AG09319 (cell line): ENCODE results near the gene DIO3.

Experiments
- DNase-seq: peaks from one replicate; pipeline ENCODE4 v3.0.0-alpha.2; 2010; ENCODE audit warnings: low read depth; ENCODE audit errors: extremely low read depth
- TF ChIP-seq, protein P1 (sequence below): IDR thresholded peaks from 2 replicates; pipeline ENCODE4 v1.5.1; 2011; ENCODE audit warnings: low read depth, mild to moderate bottlenecking, inconsistent platforms, low read length, moderate library complexity

DIO3 gene

DNA sequence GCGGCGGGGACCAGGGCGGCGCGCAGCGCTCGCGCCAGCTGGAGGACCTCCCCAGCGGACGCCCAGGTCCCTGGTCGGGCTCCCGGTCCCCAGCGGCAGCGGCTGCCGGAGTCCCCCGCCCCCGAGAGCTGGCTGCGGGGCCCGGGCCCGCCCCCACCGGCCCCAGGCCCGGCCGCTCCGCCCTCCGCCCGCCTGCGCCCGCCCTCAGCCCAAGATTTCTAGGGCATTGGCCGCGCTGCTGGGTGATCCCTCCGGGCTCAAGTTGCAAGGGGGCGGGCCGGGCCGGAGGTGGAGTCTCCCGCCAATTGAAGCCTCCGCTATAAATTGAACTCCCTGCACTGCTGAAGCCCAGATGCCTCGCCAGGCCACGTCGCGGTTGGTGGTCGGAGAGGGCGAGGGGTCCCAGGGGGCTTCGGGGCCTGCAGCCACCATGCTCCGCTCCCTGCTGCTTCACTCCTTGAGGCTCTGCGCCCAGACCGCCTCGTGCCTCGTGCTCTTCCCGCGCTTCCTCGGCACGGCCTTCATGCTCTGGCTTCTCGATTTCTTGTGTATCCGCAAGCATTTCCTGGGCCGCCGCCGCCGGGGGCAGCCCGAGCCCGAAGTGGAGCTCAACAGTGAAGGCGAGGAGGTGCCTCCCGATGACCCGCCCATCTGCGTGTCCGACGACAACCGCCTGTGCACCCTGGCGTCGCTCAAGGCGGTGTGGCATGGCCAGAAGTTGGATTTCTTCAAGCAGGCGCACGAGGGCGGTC, at the start of gene DIO3:
Gene DIO3 (plus strand): TSS at position 351 of the 752 bp plus-strand sequence.
- TF ChIP-seq, protein P1, sequence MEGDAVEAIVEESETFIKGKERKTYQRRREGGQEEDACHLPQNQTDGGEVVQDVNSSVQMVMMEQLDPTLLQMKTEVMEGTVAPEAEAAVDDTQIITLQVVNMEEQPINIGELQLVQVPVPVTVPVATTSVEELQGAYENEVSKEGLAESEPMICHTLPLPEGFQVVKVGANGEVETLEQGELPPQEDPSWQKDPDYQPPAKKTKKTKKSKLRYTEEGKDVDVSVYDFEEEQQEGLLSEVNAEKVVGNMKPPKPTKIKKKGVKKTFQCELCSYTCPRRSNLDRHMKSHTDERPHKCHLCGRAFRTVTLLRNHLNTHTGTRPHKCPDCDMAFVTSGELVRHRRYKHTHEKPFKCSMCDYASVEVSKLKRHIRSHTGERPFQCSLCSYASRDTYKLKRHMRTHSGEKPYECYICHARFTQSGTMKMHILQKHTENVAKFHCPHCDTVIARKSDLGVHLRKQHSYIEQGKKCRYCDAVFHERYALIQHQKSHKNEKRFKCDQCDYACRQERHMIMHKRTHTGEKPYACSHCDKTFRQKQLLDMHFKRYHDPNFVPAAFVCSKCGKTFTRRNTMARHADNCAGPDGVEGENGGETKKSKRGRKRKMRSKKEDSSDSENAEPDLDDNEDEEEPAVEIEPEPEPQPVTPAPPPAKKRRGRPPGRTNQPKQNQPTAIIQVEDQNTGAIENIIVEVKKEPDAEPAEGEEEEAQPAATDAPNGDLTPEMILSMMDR, result no peak

DNA sequence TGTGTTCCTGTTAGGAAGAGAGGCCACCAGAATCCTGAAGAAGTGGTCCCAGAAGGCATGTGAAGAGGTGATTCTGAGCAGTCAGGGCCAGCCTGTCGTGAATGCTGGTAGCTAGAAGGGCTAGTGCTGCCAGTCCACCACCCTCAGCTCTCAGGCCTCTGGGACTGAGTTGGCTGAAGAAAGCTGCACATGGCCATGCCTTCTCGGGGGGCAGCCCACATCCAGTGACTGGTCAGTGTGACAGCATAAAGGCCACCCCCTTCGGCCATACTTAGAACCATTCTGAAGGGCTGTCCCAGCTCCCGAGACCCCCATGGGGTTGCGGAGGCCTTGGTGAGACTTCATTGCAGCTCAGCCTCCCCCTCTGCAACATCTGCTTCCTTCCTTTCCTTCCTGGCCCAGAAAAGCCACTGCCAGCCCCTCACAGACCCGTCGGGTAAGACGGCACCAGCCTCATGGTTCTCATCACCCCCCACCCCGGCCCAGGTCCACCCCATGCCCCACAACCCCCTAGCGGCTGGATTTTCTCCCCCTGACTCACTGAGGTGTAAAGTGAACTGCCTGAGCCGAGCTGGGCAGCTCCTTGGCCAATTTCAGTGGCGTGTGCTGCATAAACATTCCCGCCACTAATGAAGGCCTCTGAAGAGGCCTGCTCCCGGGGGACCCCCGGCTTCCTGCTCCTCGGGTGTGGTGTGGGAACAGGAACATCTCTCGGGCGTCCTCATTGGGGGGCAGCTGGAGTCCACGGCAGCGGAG, 49.5 kb upstream of the DIO3 start:
- TF ChIP-seq, protein P1, result no peak

More for the DNA sequence above, at the start of gene DIO3:
- DNase-seq, result no peak

DNA sequence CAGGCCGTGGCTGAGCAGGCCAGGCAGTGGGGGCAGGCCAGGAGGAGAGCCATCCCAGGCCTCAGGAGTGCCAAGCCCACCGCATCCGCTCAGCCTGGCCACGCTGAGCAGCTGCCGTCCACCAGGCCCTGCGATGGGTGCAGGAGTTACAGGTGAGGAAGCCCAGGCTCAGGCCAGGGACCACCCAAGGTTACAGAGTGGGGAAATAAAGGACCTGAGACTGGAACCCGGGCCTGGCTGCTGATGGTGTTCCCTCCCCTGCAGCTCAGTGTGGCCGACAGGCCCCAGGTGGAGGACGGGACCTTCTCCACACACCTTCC, 49.0 kb upstream of the DIO3 start:
- TF ChIP-seq, protein P1, result no peak
- no peak for DNase-seq

More for the DNA sequence above, 49.5 kb upstream of the DIO3 start:
- DNase-seq, result no peak

DNA sequence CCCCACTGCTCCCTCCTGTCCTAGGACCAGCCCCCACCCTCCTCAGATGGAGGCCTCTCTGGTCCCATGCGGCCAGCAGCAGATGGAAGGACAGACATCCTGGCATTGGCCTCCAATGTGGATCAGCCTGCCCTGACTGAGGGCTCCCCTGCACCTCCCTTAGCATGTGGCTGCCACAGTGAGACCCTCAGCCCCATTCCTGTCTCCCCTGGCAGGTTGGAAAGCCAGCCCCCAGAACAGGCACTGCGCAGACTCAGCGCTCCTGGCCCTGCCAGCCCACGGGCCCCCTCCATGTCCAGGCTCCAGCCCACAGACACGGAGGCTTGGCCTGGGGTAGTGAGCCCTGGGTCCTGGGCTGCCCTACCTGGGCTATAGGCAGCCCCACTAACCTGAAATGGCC, 47.2 kb upstream of the DIO3 start:
- TF ChIP-seq, protein P1, result no peak
- DNase-seq, result no peak

DNA sequence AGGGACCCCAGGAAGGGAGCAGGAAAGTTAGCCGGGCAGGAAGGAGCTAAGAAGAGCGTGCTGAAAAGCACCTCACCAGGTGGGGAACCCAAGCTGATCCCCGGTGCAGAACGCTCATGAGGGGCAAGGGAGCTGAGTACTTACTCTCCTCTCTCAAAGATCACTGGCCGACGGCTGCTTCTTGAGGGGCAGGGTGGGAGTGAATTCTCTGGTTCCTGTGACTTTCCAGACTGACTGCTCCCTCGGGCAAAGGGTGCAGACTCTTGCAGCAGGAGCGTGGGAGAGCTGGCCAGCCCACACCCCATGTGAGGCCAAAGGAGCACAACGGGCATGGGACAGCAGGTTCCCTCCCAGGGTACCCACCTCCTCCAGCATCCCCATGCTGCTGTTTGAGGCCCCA, 44.9 kb upstream of the DIO3 start:
- TF ChIP-seq, protein P1, result no peak
- no peak for DNase-seq

DNA sequence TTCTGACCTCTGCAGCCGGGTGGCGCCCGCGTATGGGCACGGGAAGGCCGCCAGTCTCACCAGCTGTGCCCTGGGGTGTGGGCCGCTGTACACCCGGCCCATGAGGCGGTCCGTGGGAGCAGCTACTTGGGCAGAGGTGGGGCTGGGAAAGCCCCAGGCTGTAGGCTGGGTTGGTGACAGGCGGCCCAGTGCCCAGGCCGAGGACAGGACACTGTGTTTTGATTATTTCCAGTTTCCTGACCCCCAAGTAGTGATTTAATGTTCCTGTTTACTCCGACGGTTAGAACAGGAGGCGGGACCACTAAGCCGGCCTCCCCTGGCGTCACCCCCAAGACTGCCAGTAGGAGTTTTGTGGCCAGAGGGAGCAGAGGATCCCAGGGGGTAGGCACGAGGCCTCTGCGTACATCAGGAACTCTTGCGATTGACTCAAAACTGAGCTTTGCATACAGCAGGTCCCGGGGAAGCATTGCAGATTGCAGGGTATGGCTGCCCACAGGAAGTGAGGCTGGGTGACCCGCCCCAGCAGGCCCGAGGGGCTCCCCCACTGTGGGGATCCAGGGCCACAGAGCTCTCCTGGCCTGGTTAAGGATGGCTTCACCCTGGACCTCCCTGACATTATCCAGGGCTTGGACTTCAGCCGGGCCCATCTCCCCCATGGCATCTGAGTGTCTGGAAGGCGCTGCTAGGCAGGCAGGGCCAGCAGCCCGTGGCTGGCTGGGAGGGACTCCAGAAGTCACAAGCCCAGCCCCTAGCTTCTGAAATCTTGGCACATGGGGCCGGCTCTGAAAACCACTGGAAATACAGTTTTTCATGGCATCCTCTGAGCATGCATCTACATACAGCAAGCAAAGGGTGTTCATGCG, 42.5 kb upstream of the DIO3 start:
- TF ChIP-seq, protein P1, result no peak
- no peak for DNase-seq
